HG03045 (cell line): Measurements from ENCODE around the gene SIK3.
"Not testable (repeated sequence)": the region's sequence is repeated elsewhere in the genome, so short reads cannot be mapped to it uniquely, and the experiment has no call there.

Experiments
- ATAC-seq: cut with Tn5 transposase; IDR thresholded peaks from one replicate; pipeline ENCODE4 v1.9.1; 2021; ENCODE audit warnings: mild to moderate bottlenecking, moderate library complexity; ENCODE audit not compliant: unreplicated experiment

The SIK3 gene

DNA sequence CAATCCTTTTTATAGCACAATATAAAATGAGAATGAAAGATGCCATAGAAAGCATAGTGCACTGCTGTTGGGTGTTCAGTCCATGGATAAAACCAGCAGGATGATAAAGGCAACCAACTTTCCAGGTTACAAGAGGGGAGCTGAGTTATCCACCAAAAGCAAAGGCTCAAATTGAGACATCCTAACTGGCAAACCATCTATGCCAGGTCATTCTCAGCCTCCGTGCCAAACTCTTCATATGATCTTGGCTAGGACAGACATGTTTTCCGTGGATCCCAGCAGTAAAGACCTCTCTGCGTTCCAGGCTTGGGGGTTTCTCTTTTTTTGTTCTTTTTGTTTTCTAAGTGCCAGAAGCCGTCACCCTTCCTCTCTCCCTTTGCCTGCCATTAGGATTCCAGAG lies 253.5 kb downstream of the SIK3 start:
- no peak for ATAC-seq

DNA sequence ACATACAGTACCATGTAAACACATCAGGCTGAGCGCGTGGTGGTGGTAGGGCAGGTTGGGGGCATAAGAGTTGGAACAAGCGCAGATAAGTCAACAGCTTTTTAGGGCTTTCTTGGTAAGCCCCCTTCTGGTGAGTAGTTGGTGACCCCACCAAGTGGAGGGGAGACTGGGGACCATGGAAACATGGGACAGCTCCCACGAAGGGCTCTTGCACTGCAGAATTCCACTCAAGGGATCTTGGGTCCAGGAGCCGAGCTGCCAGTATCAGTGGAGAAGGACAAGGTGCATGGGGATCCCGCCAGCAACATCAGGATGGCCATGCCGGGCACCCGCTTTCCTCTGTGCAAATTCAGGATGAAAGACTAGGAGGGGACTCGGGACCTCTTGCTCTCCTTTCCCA lies 254.6 kb downstream of the SIK3 start:
- ATAC-seq, result no peak

DNA sequence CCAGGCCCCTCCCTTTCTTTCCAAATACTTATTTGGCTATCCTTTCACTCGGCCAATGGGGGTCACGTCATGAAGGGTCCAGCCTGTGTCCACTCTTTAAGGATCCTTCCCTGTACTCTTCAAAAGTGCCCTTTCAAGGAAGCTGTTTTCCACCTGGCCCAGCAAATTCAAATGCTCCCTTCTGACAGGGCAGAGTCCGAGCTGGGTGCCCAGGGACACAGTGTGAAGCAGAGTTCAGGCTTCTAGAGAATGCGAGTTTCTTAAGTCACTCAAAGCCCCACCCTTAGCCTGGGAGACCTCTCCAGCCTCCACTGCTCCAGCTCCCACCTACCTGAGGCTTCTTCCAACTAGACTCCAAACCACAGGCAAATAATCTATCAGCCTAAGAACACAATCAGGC lies 255.3 kb downstream of the SIK3 start:
- ATAC-seq, result no peak

DNA sequence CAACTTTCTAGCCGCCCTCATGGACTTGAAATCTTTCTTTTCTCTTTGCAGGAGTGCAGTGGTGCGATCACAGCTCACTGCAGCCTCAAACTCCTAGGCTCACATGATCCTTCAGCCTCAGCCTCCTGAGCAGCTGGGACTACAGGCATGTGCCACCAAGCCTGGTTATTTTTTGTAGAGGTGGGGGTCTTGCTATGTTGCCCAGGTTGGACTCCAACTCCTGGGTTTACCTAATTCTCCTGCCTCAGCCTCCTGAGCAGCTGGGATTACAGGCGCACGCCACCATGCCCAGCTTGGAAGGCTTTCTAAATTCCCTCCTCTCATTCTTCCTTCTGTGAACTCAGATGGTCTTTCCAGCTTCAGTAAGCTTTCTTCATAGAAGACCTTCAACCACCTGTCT lies 256.1 kb downstream of the SIK3 start:
- ATAC-seq, result no peak

DNA sequence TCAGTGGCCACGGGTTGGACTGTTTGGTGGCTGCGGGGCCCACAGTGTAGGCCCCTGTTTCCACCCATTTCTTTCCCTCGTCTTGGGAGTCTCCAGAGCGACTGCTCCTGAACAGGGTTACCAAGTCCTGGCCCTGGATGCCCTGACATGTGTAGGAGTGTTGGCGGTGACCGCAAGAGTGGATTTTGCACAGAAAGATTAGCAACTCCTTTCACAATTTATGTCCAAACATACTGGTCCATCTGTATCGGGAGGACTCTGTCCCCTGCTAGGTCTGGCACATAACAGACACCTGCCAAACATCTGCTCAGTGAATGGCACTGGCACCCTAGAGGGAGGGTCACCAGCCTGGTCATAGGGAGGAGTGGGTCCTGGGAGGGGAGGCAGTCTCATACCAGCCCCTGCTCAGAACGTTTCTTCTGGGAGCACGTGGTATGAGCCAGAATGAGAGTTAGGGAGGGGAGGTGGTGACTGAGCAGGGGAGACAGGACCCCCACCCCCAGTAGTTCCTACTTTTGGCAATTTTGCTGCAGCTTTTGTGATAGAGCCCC lies 257.4 kb downstream of the SIK3 start:
- ATAC-seq, result no peak

DNA sequence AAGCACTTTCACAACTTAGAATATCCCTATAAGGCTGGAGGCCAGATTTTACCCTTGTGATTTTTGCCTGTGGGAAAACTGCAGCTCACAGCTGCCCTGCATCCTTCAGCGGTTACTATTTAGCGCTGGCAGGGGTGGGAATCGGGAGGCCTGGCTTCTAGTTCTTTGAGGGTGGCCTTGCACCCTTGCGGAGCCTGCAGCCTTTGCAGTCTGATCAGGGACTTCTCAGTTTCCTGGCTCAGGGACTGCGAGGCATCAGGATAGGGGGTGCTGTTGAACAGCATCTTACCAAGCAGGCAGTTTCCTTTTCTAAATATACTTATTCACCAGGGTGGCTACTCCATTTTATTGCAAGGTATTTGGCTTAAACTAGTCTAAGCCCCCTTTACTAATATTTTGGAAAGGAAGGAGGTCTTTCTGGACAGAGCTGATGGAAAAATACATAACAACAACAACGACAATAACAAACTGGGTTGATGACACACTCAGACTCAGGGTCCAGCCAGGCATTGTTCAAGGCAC lies 257.9 kb downstream of the SIK3 start:
- ATAC-seq, result no peak

DNA sequence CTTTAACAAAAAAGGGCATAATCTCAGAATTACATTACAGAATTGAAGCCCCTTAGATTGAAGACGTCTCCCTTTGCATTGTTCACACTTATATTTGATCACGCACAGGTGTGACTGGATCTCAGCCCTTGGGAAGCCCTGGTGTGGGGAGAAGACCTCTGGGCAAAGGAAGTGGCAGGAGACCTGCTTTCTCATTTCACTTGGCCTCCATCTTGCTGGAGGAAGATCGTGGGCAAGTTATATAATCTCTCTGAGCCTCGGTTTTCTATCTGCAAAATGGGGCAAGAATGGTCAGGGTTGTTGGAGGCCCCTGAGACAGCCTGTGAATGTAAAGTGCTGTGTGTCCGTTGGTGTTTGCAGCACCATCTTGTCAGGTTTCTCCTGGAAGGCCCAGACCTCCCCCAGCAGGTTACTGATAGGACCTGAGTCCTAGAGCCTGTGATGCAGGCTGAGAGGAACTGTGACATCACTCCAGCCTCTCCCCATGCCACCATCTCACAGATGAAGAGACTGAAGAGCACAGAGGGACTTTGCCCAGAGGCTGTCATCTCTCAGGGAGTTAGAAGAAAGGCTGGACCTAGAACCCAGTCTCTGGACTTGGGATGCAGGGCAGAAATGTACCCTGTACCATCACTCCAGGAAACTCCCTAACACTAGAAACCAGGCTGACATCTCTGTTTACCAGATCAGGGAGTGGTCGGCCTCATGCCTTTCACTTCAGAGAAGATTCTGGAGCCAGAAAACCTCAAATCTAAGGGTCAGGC lies 259.7 kb downstream of the SIK3 start:
- ATAC-seq, result no peak

DNA sequence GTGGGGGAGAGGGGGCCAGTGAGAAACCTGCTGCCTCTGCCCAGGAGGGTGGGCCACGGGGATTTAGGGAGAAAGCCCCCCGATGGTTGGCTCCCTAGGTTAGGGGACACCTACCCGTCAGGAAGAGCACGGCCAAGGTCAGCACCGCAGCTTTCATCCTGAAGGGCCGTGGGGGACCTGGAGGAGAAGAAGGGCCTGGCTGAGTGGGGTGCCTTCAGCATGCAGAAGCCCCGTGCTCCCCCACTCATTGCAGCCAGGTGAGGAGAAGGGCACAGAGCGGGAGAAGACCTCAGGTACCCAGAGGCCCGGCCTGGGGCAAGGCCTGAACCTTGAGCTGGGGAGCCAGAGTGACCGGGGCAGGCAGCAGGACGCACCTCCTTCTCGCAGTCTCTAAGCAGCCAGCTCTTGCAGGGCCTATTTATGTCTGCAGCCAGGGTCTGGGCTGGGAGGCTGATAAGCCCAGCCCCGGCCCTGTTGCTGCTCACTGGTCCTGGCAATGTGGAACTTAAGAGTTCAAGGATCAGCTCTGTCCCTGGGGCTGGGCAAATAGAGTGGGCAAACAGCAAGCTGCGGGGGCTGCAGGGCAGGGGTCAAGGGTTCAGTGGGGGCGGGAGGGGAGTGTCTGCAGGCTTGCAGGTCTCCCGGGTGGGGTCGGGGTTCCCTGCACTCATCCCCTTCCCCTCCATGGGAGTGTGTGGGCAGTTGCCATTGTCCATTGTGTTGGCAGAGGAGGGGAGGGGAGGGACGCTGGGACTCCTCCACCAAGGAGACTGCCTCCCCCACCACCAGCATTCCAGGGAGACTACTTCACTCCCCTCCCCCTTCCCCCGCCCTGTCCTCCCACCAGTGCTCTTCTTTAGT lies 260.8 kb downstream of the SIK3 start, which contains the start of gene APOA1:
Gene APOA1, minus strand, starts transcription at position 392 of the 861 bp plus-strand sequence. Its CDS starts 235 bp downstream, at position 157.
- ATAC-seq, result no peak

DNA sequence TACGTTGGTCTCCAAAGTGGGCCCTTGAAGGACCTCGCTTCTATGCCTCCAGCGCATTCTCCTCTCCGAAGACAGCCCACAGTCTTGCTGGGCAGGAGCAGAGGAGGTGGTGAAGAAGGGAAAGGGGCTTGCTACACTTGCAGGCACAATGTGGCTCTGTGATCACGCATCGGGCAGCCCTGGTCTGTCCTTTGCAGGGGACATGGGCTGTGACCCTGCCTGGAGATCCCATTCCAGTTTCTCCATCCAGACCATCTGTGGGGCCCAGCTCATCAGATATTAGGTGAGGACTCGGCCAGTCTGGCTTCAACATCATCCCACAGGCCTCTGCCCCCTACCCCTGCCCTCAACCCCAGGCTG lies 261.6 kb downstream of the SIK3 start:
- ATAC-seq, result no peak

DNA sequence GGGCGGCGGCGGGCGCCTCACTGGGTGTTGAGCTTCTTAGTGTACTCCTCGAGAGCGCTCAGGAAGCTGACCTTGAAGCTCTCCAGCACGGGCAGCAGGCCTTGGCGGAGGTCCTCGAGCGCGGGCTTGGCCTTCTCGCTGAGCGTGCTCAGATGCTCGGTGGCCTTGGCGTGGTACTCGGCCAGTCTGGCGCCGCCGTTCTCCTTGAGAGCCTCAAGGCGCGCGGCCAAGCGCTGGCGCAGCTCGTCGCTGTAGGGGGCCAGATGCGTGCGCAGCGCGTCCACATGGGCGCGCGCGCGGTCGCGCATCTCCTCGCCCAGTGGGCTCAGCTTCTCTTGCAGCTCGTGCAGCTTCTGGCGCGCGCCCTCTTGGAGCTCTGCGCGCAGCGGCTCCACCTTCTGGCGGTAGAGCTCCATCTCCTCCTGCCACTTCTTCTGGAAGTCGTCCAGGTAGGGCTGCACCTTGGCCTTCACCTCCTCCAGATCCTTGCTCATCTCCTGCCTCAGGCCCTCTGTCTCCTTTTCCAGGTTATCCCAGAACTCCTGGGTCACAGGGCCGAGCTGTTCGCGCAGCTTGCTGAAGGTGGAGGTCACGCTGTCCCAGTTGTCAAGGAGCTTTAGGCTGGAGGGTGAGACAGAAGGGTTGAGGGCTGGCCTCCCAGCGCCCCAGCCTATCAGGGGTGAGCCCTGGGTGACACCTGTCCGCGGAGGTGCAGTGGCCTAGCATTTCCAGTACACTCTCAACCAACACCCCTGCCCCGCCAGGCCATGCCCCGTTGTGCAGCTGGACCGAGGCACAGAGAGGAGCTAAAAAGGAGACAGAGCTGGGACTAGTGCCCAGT lies 262.2 kb downstream of the SIK3 start:
- ATAC-seq, result peak; percentile 66

DNA sequence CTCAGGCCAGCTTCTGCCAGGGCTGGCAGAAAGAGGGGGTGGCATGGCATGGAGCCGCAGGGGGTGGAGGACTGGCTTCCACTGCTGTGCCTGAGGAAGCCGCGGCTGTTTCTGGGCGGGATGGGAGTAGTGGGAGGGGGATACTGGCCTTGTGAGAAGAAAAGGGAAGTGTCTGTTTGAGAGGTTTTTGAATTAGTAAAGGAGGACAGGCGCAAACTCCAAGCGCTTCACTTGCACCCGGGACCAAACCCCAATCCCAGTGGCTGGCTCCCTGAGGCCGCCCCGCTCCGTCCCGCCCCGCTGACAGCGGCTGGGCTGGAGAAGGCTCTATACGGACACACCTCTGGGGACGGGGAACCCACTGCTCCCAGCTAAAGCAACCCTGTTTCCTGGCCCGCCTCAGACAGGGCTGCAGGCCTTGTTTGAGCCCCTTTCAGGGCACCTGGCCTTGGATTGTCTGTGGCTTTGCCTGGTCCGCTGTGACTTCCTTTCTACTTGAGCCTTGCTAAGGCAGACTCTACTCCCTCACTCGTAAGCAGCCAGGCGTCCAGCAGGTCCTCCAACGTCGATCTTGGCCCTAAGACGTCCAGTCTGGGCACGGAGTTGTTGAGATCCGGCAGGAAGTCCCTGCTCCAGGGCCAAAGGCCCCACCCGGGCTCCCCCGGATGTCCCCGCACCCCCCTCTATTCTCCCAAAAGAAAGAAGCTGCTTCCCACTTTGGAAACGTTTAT lies 263.0 kb downstream of the SIK3 start:
- peak; percentile 6 for ATAC-seq

DNA sequence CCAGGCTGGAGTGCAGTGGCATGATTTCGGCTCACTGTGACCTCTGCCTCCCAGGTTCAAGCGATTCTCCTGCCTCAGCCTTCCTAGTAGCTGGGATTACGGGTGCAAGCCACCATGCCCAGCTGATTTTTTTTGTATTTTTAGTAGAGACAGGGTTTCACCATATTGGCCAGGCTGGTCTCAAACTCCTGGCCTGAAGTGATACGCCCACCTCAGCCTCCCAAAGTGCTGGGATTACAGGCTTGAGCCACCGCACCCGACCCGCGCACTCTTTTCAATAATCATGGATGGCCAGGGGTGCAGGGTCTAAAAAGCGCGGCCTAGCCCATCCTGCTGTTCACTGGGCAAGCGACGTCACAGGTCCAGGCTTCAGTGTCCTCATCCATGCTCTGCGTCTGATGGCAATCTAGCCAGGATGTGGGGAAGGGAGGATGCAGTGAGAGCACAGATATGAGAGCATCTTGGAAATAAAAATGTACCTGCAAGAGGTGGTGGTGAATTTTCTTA lies 263.6 kb downstream of the SIK3 start:
- not testable (repeated sequence) for ATAC-seq

DNA sequence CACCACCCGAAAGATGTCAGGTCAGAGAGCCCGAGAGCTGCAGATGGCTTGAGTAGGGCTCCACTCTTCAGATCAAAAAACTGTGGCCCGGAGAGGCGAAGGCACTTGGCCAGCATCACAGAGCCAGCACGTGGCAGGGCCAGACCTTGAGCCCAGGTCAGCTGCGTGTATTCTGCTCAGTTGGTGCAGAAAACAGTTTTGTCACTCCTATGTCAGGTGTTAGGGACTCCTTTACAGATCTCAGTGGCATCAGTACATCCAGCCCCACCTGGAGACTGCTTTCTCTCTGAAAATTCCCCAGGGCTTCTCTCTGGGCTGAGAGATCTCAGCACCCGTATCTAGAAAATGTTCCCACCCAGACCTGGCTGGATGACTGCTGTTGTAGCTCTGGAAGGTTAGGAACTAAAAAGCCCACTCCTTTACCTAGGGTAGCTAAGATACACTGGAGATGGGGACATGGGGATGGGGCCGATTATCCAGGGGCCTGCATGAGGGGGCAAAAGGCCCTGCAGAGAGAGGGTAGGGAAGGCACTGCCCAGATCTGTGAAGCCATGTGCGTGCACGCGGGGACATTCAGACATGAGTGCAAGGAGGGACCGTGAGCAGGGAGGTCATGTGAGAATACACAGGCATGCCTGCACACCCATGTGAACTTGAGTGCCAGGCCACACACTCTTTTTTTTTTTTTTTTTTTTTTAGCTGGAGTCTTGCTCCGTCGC lies 264.3 kb downstream of the SIK3 start:
- ATAC-seq, result no peak

DNA sequence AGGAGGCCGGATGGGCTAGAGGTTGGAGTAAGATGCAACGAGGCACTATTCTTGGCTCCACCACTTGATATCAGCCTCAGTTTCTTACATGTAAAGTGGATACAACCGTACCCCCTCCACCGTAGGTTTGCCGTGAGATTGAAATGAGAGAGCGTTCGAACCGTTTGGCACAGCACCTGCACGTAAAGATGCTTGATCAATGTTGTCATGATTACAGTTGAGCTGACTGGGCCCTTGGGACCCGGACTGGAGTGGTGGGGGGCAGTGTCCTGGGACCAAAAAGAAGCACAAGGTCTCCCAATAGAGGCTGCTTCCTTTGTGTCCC lies 264.8 kb downstream of the SIK3 start:
- ATAC-seq, result no peak

DNA sequence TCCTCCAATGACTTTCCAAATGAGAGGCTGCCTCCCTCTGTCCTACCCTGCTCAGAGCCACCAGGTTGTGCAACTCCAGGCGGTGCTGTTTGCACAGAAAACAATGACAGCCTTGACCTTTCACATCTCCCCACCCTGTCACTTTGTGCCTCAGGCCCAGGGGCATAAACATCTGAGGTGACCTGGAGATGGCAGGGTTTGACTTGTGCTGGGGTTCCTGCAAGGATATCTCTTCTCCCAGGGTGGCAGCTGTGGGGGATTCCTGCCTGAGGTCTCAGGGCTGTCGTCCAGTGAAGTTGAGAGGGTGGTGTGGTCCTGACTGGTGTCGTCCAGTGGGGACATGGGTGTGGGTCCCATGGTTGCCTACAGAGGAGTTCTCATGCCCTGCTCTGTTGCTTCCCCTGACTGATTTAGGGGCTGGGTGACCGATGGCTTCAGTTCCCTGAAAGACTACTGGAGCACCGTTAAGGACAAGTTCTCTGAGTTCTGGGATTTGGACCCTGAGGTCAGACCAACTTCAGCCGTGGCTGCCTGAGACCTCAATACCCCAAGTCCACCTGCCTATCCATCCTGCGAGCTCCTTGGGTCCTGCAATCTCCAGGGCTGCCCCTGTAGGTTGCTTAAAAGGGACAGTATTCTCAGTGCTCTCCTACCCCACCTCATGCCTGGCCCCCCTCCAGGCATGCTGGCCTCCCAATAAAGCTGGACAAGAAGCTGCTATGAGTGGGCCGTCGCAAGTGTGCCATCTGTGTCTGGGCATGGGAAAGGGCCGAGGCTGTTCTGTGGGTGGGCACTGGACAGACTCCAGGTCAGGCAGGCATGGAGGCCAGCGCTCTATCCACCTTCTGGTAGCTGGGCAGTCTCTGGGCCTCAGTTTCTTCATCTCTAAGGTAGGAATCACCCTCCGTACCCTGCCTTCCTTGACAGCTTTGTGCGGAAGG lies 265.6 kb downstream of the SIK3 start:
- ATAC-seq, result no peak

DNA sequence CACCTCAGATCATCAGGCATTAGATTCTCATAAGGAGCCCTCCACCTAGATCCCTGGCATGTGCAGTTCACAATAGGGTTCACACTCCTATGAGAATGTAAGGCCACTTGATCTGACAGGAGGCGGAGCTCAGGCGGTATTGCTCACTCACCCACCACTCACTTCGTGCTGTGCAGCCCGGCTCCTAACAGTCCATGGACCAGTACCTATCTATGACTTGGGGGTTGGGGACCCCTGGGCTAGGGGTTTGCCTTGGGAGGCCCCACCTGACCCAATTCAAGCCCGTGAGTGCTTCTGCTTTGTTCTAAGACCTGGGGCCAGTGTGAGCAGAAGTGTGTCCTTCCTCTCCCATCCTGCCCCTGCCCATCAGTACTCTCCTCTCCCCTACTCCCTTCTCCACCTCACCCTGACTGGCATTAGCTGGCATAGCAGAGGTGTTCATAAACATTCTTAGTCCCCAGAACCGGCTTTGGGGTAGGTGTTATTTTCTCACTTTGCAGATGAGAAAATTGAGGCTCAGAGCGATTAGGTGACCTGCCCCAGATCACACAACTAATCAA lies 266.4 kb downstream of the SIK3 start:
- no peak for ATAC-seq

DNA sequence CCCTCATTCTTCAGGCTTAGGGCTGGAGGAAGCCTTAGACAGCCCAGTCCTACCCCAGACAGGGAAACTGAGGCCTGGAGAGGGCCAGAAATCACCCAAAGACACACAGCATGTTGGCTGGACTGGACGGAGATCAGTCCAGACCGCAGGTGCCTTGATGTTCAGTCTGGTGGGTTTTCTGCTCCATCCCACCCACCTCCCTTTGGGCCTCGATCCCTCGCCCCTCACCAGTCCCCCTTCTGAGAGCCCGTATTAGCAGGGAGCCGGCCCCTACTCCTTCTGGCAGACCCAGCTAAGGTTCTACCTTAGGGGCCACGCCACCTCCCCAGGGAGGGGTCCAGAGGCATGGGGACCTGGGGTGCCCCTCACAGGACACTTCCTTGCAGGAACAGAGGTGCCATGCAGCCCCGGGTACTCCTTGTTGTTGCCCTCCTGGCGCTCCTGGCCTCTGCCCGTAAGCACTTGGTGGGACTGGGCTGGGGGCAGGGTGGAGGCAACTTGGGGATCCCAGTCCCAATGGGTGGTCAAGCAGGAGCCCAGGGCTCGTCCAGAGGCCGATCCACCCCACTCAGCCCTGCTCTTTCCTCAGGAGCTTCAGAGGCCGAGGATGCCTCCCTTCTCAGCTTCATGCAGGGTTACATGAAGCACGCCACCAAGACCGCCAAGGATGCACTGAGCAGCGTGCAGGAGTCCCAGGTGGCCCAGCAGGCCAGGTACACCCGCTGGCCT lies 267.9 kb downstream of the SIK3 start:
- no peak for ATAC-seq
